GM21526 (cell line): ENCODE data around the gene TMCO6.
"Not testable (repeated sequence)": the region's sequence is repeated elsewhere in the genome, so short reads cannot be mapped to it uniquely, and the experiment has no call there.

Experiments
- ATAC-seq: cut with Tn5 transposase; IDR thresholded peaks from one replicate; pipeline ENCODE4 v1.9.1; 2021; ENCODE audit warnings: moderate library complexity; ENCODE audit not compliant: unreplicated experiment, low FRiP score

TMCO6 gene

GRCh38 chr5:140630292-140631035 lies 8.8 kb upstream of the TMCO6 start:
- no peak for ATAC-seq

- no peak for ATAC-seq
These were observed 8.2 kb upstream of the TMCO6 start for GRCh38 chr5:140631036-140631417.

DNA sequence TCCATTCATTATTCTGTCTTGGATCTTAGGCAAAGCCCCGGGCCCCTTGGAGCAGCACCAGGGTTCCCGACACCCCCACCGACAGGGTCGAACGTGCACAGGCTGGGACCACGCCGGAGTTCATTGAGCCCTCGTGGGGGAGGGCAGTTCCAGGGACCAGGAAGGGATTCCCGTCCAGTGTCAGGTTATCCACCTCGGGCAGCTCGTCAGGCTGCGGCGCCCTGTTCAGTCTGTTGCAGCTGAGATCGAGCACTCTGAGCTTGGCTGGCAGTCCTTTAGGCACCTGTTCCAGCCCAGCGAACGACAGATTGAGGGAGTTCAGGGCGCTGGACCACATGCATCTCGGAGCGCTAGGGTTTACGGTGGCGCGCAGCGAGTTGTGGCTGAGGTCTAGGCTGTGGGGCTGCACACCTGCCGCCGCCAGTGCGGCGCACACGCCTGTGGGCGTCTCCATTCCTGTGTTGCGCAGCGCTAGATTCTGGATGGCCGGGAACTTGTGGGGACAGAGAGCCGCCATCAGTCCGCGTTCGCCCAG lies 7.4 kb upstream of the TMCO6 start:
- ATAC-seq, result peak; percentile 46

GRCh38 chr5:140632366-140633020 lies 6.8 kb upstream of the TMCO6 start:
- peak; percentile 55 for ATAC-seq

GRCh38 chr5:140633021-140633471 lies 6.2 kb upstream of the TMCO6 start, which contains the start of gene CD14:
Gene CD14, minus strand, starts transcription at chr5:140633175. Its CDS starts 104 bp downstream, at chr5:140633071.
- ATAC-seq, result no peak

- ATAC-seq, result no peak
These were observed 5.8 kb upstream of the TMCO6 start for GRCh38 chr5:140633501-140633900.

DNA sequence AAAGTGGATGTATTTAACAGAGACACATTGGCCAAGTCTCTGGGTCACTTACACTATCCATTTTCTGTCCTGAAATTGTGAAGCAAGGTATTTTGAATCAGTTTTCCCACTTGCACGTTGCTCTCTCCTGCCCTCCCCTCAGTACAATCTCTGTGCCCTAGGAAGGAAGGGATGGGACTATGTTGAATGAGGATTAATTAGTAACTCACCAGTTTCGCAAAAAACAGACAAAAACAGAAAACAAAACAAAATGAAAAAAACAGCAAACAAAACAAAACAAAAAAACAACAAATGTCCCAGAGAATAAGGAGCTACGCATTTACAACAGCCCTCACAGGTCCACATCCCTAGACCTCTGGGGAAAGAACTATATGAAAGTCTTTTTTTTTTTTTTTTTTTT lies 5.1 kb upstream of the TMCO6 start:
- no peak for ATAC-seq

- no peak for ATAC-seq
These were observed 3.7 kb upstream of the TMCO6 start for GRCh38 chr5:140635291-140636257.

DNA sequence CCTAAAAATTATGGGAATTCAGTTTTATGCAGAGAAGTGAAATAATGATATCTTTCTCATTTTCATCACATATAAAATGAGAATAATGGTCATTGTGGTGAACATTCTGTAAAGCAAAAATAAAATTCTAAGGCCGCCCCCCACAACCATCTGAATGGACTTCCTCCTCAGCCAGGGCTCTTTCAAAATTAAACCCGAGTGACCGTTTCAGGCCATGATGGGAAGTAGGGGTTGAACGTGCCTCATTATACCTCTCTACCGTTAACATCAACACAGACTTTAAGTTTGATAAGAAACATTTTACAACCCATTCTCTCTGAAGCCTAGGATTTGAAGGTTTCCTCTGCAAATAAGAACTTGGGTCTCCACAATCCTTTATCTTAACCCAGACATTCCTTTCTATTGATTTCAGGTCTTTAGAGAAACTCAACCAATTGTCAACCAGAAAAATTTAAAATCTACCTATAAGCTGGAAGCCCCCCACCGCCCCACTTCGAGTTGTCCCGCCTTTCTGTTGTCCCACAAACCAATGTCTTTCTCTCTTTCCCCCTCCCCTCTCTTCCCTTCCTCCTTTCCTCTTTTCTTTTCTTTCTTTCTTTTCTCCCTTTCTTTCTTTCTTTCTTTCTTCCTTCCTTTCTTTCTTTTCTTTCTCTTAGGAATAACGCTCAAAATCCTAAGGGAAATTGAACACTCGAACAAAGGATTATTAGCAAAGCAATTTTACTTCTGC lies 1.7 kb upstream of the TMCO6 start:
- ATAC-seq, result no peak

DNA sequence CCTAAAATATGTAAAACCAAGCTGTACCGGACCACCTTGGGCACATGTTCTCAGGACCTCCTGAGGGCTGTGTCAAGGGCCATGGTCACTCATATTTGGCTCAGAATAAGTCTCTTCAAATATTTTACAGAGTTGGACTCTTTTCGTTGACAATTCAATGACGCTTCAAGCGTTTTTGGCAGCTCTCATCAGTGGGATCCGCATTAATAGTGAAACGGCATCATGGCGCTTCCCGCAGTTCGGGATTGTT lies 428 bp upstream of the TMCO6 start:
- ATAC-seq, result not testable (repeated sequence)

DNA sequence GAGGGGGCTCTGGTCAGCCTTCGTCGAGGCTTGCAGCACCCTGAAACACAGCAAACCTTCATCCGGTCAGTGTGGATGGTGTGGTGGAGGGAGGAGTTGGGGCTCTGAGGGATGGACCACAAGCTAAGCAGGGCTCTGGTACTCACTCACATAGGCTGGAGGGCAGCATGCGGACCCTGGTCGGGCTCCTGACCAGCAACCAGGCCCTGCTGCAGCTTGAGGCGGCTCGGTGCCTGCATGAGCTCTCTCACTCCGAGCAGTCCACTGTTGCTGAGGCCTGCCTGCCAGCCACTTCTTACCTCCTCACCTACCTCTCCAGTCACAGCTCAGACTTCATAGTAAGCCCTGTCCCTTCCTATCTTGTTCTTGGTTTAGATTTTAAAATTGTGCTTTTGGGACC lies 2.5 kb downstream of the TMCO6 start:
- no peak for ATAC-seq

- ATAC-seq, result no peak
These were observed 3.5 kb downstream of the TMCO6 start for GRCh38 chr5:140642718-140643117.

- ATAC-seq, result peak; percentile 9
These were observed 7.8 kb downstream of the TMCO6 start for GRCh38 chr5:140647042-140647419.

GRCh38 chr5:140658870-140659269 lies 19.6 kb downstream of the TMCO6 start:
- no peak for ATAC-seq

DNA sequence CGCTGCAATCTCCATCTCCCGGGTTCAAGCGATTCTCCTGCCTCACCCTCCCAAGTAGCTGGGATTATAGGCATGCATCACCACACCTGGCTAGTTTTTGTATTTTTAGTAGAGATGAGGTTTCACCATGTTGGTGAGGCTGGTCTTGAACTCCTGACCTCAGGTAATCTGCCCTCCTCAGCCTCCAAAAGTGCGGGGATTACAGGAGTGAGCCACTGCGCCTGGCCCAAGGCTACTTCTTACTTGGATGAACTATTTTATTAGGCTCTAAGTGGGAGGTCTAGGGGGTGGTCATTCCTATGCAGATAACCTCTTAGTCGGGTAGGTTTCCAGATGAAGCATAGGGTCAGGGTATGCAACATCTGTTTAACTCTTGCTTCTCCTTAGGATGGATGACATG lies 21.1 kb downstream of the TMCO6 start:
- ATAC-seq, result not testable (repeated sequence)

DNA sequence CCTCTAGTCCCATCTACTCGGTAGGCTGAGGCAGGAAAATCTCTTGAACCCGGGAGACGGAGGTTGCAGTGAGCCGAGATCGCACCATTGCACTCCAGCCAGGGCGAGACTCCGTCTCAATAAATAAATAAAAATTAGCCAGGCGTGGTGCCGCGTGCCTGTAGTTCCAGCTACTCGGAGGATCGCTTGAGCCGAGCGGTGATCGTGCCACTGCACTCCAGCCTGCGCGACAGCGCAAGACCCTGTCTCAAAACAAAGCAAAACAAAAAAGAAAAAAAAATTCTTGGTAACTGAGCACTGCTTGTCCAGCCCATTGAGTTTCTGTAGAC lies 24.7 kb downstream of the TMCO6 start:
- ATAC-seq, result no peak

- peak; percentile 95 for ATAC-seq
These were observed 25.3 kb downstream of the TMCO6 start, which contains the start of gene WDR55 for GRCh38 chr5:140664359-140665119. Gene WDR55, plus strand, starts transcription at chr5:140664904. Its CDS starts 9 bp downstream, at chr5:140664913.

- ATAC-seq, result not testable (repeated sequence)
These were observed 31.8 kb downstream of the TMCO6 start for GRCh38 chr5:140671035-140671434.

DNA sequence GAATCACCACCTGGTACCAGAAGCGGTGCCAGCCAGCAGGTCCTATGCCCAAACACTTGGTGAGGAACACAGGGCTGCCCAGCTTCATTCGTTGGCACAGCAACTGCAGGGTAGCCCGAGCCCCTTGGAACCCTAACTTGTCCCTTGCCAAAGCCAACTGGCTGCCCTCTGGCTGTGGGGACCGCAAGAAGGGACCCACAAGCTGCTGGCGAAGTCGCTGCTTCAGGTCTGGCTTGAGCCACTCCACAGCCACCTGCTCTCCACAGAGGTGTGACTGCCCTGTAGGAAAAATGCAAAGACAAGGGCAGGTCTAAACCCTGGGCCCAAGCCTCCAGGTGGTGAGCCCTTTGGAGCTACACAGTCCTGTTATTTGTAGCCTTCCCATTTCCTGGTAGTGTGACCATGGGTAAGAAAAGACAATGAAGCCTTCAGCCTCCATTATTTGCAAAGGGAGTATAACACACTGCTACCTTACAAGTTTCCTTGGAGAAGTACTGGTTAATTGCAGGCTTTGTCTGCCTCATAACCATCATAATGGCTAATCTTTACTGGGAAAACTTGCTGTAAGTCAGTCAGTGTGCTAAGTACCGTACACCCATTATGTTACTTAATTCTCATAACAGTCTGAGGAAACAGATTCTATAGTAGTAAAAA lies 32.3 kb downstream of the TMCO6 start:
- ATAC-seq, result no peak
